ENCODE measurements around the gene XYLT2. TPM values are rescaled to one million over a fixed set of nuclear protein-coding genes. Genes with fewer than 3 reads are reported as not detected.
A peak's percentile ranks its signal among the peaks of the same experiment; 100 is the strongest.

XYLT2 gene
- total RNA-seq, 4 donors from 2014 or later, result 27.6 to 32.3 (median 29.9) TPM

GRCh38 chr17:50344731-50345365, 1.1 kb upstream of the XYLT2 start:
- 62 to 63% methylated on average over 13 of the region's 13 CpGs for WGBS, 2 donors
- no peak overlapping the region for H3K4me3 ChIP-seq

GRCh38 chr17:50346313-50347116, 589 bp downstream of the XYLT2 start:
- Histone ChIP-seq H3K36me3 (no peaks in the 10 kb centered on the region), H3K4me1 (peaks cover 0 to 39% (median 15%) of the 10 kb centered on the region in 4 donors), H3K9me3 (no peaks in the 10 kb centered on the region), H3K27me3 (no peaks in the 10 kb centered on the region), H3K27ac (peak overlapping the region; percentile 13 to 85 (median 58)), H3K4me3 (peak overlapping the region; percentile 61 to 97 (median 94))
- no peak for DNase-seq (ENCODE audit: low spot score in 2 of 2)
- WGBS, 2 donors, result 0 to 1% methylated on average over 45 to 50 of the region's 57 CpGs
- TF ChIP-seq EP300 (IDR thresholded peaks at IDR 0.05) (no peak), CTCF (IDR thresholded peaks at IDR 0.05) (no peak), POLR2A (IDR thresholded peaks at IDR 0.05) (no peak)

More at GRCh38 chr17:50344731-50345365, 1.1 kb upstream of the XYLT2 start:
- Histone ChIP-seq H3K36me3 (no peaks in the 10 kb centered on the region), H3K9me3 (no peaks in the 10 kb centered on the region), H3K27me3 (no peaks in the 10 kb centered on the region), H3K27ac (no peak overlapping the region), H3K4me1 (peaks cover 0 to 35% (median 15%) of the 10 kb centered on the region in 4 donors)
- DNase-seq (ENCODE audit: low spot score in 2 of 2), result no peak
- TF ChIP-seq EP300 (IDR thresholded peaks at IDR 0.05) (no peak), POLR2A (IDR thresholded peaks at IDR 0.05) (no peak), CTCF (IDR thresholded peaks at IDR 0.05) (no peak)

- 21 to 23% methylated on average over 15 to 17 of the region's 17 CpGs for WGBS, 2 donors
- Histone ChIP-seq H3K4me1 (peaks cover 0 to 42% (median 15%) of the 10 kb centered on the region in 4 donors), H3K4me3 (peak overlapping the region; percentile 61 to 97 (median 94)), H3K36me3 (peaks cover 0 to 7% (median 0%) of the 10 kb centered on the region in 3 donors), H3K9me3 (no peaks in the 10 kb centered on the region), H3K27me3 (no peaks in the 10 kb centered on the region), H3K27ac (peak overlapping the region; percentile 13 to 85 (median 58))
- TF ChIP-seq POLR2A (IDR thresholded peaks at IDR 0.05) (no peak), CTCF (IDR thresholded peaks at IDR 0.05) (no peak), EP300 (IDR thresholded peaks at IDR 0.05) (no peak)
- DNase-seq (ENCODE audit: low spot score in 2 of 2), result no peak
Observed at GRCh38 chr17:50347117-50347893, 1.4 kb downstream of the XYLT2 start.

GRCh38 chr17:50347894-50348291, 2.0 kb downstream of the XYLT2 start:
- no peak overlapping the region for H3K4me3 ChIP-seq
- WGBS, 2 donors, result 72 to 73% methylated on average over 3 of the region's 3 CpGs
- no peak for DNase-seq (ENCODE audit: low spot score in 2 of 2)
- no peaks in the 10 kb centered on the region for H3K27me3 ChIP-seq
- no peaks in the 10 kb centered on the region for H3K9me3 ChIP-seq
- TF ChIP-seq CTCF (IDR thresholded peaks at IDR 0.05) (no peak), EP300 (IDR thresholded peaks at IDR 0.05) (no peak)
- no peak overlapping the region for H3K27ac ChIP-seq
- peaks cover 0 to 42% (median 15%) of the 10 kb centered on the region in 4 donors for H3K4me1 ChIP-seq
- H3K36me3 ChIP-seq, result peaks cover 0 to 13% (median 0%) of the 10 kb centered on the region in 3 donors

Data from tibial nerve (tissue), 4 donors.